ENCODE measurements around the gene EIF3K. TPM values are rescaled to one million over a fixed set of nuclear protein-coding genes. Genes with fewer than 3 reads are reported as not detected.
A peak's percentile ranks its signal among the peaks of the same experiment; 100 is the strongest.

The EIF3K gene
- total and polyA plus RNA-seq, 2 of the 13 experiments (the other 11 are each of a cell fraction or from before 2014, with no cell fraction given): 179 to 258 TPM

DNA sequence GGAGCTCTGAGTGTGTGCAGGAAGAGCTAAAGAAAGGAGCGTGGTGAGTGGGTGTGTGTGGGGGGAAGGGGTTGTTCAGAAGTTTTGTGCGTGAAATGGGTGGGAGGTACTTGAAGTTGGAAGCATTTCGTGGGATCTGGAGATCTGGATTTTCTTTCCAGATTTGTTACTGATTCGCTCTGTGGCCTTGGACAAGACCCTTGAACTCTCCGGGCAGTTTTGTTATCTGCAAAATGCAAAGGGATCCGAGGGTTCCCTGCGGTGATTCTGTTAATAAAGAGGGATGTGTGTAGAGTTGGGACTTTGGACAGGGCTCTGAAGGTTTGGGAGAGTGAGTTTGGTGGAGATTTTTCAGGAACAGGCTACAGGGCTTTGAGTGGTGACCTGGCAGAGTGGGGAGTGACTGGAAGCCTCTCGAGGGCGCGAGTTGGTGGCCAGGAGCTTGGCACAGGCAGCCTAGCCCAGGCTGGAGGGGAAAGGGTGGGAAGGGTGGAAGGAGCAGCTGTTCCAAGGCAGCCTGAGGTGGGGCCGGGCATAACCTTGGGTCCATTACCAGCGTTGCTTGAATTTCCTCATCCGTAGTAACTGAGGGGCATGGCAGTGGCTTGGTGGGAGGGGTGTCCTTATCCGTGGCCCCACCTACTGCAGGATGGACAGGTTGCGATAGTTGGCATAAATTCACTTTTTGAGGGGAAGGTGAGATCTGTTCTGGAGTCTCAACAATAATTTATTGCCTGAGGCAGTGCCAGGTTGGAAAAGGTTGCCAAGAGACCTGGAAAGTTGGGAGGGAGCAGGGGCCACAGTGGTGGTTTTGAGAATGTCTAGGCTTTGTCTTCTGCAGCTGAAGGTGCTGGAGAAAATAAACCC lies 30.6 kb downstream of the EIF3K start (continued):
- TF ChIP-seq, protein P1, sequence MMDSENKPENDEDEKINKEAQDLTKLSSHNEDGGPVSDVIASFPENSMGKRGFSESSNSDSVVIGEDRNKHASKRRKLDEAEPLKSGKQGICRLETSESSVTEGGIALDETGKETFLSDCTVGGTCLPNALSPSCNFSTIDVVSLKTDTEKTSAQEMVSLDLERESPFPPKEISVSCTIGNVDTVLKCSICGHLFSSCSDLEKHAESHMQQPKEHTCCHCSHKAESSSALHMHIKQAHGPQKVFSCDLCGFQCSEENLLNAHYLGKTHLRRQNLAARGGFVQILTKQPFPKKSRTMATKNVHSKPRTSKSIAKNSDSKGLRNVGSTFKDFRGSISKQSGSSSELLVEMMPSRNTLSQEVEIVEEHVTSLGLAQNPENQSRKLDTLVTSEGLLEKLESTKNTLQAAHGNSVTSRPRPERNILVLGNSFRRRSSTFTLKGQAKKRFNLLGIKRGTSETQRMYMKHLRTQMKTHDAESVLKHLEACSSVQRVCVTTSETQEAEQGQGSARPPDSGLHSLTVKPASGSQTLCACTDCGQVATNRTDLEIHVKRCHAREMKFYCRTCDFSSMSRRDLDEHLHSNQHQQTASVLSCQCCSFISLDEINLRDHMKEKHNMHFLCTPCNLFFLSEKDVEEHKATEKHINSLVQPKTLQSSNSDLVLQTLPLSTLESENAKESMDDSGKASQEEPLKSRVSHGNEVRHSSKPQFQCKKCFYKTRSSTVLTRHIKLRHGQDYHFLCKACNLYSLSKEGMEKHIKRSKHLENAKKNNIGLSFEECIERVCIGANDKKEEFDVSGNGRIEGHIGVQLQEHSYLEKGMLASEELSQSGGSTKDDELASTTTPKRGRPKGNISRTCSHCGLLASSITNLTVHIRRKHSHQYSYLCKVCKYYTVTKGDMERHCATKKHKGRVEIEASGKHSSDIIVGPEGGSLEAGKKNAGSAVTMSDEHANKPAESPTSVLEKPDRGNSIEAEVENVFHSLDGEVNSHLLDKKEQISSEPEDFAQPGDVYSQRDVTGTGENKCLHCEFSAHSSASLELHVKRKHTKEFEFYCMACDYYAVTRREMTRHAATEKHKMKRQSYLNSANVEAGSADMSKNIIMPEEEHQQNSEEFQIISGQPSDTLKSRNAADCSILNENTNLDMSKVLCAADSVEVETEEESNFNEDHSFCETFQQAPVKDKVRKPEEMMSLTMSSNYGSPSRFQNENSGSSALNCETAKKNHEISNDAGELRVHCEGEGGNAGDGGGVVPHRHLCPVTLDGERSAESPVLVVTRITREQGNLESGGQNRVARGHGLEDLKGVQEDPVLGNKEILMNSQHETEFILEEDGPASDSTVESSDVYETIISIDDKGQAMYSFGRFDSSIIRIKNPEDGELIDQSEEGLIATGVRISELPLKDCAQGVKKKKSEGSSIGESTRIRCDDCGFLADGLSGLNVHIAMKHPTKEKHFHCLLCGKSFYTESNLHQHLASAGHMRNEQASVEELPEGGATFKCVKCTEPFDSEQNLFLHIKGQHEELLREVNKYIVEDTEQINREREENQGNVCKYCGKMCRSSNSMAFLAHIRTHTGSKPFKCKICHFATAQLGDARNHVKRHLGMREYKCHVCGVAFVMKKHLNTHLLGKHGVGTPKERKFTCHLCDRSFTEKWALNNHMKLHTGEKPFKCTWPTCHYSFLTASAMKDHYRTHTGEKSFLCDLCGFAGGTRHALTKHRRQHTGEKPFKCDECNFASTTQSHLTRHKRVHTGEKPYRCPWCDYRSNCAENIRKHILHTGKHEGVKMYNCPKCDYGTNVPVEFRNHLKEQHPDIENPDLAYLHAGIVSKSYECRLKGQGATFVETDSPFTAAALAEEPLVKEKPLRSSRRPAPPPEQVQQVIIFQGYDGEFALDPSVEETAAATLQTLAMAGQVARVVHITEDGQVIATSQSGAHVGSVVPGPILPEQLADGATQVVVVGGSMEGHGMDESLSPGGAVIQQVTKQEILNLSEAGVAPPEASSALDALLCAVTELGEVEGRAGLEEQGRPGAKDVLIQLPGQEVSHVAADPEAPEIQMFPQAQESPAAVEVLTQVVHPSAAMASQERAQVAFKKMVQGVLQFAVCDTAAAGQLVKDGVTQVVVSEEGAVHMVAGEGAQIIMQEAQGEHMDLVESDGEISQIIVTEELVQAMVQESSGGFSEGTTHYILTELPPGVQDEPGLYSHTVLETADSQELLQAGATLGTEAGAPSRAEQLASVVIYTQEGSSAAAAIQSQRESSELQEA (CRISPR knock-in tag; IDR thresholded peaks at IDR 0.05; ENCODE audit: not compliant biosample characterization): no peak
- TF ChIP-seq ZNF674 (CRISPR knock-in tag; IDR thresholded peaks at IDR 0.05; ENCODE audit: low read depth): no peak
- TF ChIP-seq NFATC3 (CRISPR knock-in tag; IDR thresholded peaks at IDR 0.05): no peak
- TF ChIP-seq, protein P2, sequence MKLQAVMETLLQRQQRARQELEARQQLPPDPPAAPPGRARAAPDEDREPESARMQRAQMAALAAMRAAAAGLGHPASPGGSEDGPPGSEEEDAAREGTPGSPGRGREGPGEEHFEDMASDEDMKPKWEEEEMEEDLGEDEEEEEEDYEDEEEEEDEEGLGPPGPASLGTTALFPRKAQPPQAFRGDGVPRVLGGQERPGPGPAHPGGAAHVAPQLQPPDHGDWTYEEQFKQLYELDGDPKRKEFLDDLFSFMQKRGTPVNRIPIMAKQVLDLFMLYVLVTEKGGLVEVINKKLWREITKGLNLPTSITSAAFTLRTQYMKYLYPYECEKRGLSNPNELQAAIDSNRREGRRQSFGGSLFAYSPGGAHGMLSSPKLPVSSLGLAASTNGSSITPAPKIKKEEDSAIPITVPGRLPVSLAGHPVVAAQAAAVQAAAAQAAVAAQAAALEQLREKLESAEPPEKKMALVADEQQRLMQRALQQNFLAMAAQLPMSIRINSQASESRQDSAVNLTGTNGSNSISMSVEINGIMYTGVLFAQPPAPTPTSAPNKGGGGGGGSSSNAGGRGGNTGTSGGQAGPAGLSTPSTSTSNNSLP (IDR thresholded peaks at IDR 0.05; ENCODE audit: low read depth, low read length): peak; percentile 74
- TF ChIP-seq RBFOX2 (IDR thresholded peaks at IDR 0.05; ENCODE audit: low read depth, low read length): peak; percentile 79
- peak; percentile 57; the same call in 1 of the 2 replicates for TF ChIP-seq PPARG (CRISPR knock-in tag; conservative IDR thresholded peaks at IDR 0.05)
- TF ChIP-seq ZBTB49 (CRISPR knock-in tag; IDR thresholded peaks at IDR 0.05; ENCODE audit: borderline replicate concordance): no peak
- TF ChIP-seq ZFY (CRISPR knock-in tag; IDR thresholded peaks at IDR 0.05): no peak
- peak; percentile 47 for TF ChIP-seq NR2C2 (CRISPR knock-in tag; IDR thresholded peaks at IDR 0.05; ENCODE audit: borderline replicate concordance)
- 0 out of 2 replicates have a peak, but pooled peaks have one; percentile 27 for TF ChIP-seq HIC2 (CRISPR knock-in tag; IDR thresholded peaks at IDR 0.05; ENCODE audit: low read depth)
- TF ChIP-seq ZNF777 (CRISPR knock-in tag; IDR thresholded peaks at IDR 0.05): no peak
- no peak for TF ChIP-seq KDM5B (CRISPR knock-in tag; IDR thresholded peaks at IDR 0.05; ENCODE audit: borderline replicate concordance)
- TF ChIP-seq ZSCAN29 (CRISPR knock-in tag; conservative IDR thresholded peaks at IDR 0.05): 0 out of 2 replicates have a peak, but pooled peaks have one; percentile 32

Measured in HepG2 (cell line).